Ovary (tissue), 3 donors: ENCODE data around the gene PPP4R1.
A peak's percentile ranks its signal among the peaks of the same experiment; 100 is the strongest.

Experiments used
- EP300 ChIP-seq: sonication (generic); formaldehyde crosslinking; IDR thresholded peaks from one replicate; pipeline ENCODE4 v1.6.1; 2017; ENCODE audit warnings: antibody characterized with exemption
- POLR2A ChIP-seq: fragments of 450-650 bp; IDR thresholded peaks from one replicate; pipeline ENCODE4 v1.6.1; 2017; ENCODE audit warnings: antibody characterized with exemption, mild to moderate bottlenecking, moderate library complexity
- TF ChIP-seq, protein P1 (sequence below), 3 donors: fragments of 450-650 bp in 2 of 3; fragments of 200-600 bp in 1 of 3; IDR thresholded peaks; one replicate each; pipeline versions ENCODE4 v1.5.1 to v1.8.0; 2016 to 2022; ENCODE audit warnings: antibody characterized with exemption in 3 of 3, mild to moderate bottlenecking in 1 of 3
- donor health status: DM: no; HTN: no; CAD: no.

- TF ChIP-seq, protein P1, sequence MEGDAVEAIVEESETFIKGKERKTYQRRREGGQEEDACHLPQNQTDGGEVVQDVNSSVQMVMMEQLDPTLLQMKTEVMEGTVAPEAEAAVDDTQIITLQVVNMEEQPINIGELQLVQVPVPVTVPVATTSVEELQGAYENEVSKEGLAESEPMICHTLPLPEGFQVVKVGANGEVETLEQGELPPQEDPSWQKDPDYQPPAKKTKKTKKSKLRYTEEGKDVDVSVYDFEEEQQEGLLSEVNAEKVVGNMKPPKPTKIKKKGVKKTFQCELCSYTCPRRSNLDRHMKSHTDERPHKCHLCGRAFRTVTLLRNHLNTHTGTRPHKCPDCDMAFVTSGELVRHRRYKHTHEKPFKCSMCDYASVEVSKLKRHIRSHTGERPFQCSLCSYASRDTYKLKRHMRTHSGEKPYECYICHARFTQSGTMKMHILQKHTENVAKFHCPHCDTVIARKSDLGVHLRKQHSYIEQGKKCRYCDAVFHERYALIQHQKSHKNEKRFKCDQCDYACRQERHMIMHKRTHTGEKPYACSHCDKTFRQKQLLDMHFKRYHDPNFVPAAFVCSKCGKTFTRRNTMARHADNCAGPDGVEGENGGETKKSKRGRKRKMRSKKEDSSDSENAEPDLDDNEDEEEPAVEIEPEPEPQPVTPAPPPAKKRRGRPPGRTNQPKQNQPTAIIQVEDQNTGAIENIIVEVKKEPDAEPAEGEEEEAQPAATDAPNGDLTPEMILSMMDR (IDR thresholded peaks at IDR 0.05): peak in 1 of 3 donors; percentile 21
- TF ChIP-seq POLR2A (no peak), EP300 (no peak)
Measured at GRCh38 chr18:9612215-9612830, 2.0 kb downstream of the PPP4R1 start.
